Measurements from ENCODE around the gene EMCN.
"Not testable (repeated sequence)": the region's sequence is repeated elsewhere in the genome, so short reads cannot be mapped to it uniquely, and the experiment has no call there.

EMCN gene

DNA sequence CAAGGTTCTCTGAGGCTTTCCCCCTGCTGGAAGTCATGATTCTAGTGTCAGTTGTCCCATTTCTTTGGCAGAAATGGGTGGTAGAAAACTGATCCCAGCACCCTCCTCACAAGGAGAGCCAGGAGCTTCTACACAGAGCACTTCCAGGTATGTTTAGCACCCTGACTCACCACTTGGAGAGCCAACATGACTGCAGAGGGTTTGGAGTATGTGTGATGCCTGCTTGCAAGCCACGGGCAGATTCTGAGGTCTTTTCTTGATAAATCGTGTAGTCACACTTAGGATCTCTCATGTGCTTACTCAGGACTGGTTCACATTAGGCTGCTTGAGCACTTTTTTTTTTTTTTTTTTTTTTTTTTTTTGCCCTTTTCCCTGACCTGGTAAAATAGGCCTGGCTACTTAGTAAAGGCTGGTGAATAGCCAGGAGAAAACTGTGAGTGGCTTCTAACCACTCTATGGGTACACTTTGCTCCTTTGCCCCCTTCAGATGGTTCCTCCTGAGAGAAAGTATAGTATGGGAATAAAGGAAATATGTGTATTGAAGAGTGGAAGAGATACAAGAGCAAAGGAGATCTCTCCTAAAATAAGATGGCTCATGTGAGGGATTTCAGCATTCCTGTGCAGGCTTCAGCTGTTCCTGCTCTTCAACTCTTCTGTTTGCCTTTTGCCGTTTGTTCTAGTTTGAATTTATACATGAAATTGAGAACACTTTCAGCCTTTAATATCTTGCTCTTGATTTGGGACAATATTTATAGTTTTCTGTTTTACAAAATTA is 103.6 kb downstream of the EMCN start:
- no peak overlapping the region for H3K4me3 ChIP-seq (ENCODE audit: low read depth, low read length)
- no peak for DNase-seq (ENCODE audit: low read depth)

DNA sequence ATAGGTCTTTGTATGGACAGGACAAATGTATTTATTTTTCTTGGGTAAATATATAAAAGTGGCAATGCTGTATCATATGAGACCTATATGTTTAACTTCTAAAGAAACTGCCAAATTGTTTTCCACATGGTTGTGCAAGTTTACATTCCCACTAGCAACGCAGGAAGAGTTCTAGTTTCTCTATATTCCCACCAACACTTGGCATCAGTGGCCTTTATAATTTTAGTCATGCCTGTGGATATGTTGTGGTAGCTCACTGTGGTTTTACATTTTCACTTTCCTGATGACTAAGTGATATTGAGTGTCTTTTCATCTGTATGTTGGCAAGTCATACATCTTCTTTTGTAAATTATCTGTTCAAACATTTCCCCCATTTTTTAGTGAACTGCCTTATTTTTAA is 126.0 kb downstream of the EMCN start:
- H3K4me3 ChIP-seq (ENCODE audit: low read depth, low read length): no peak overlapping the region
- DNase-seq (ENCODE audit: low read depth): peak; percentile 59

DNA sequence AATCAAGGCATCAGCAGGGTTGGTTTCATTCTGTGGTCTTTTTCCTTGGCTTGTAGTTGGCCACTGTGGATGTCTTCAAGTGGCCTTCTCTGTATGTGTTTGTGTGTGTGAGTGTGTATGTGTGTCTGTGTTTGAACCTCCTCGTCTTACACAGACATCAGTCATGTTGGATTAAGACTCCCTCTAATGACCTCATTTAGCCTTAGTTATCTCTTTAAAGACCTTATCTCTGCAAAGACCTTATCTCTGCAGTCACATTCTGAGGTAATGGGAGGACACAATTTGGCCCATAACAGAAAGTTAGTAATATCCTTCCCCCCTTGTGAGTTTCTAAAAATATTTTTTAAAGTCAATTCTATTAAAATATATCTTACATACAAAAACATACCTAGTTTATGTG is 126.7 kb downstream of the EMCN start:
- no peak for DNase-seq (ENCODE audit: low read depth)

DNA sequence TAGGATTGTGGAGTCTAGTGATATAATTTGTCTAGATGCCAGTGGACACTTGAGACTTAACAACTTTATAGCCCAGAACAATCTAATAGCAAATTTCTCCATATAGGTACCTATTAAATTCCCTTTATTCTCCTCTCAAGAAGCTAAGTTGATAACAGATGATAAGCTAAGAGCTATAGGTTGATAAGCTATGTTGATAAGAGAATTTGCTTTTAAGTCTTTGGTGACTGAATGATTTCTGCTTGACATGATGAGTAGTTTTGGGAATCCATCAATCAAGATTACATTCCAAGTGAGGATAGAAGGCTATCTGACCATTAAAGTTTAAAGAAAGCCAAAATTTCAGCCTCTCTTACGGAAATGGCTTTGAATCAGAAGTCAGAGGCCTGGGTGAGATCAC is 131.6 kb downstream of the EMCN start:
- no peak for DNase-seq (ENCODE audit: low read depth)

More for the DNA sequence above, 126.7 kb downstream of the EMCN start:
- no peak overlapping the region for H3K4me3 ChIP-seq (ENCODE audit: low read depth, low read length)

DNA sequence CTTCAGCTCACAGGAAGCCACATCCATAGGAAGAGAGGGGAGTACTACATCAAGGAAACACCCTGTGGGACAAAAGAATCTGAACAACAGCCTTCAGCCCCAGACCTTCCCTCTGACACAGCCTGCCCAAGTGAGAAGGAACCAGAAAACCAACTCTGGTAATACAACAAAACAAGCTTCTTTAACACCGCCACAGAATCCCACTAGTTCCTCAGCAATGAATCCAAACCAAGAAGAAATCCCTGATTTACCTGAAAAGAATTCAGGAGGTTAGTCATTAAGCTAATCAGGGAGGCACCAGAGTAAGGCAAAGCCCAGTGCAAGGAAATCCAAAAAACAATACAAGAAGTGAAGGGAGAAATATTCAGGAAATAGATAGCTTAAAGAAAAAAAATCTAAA is 137.4 kb downstream of the EMCN start:
- DNase-seq (ENCODE audit: low read depth); H3K4me3 ChIP-seq (ENCODE audit: low read depth, low read length): not testable (repeated sequence)

More for the DNA sequence above, 131.6 kb downstream of the EMCN start:
- H3K4me3 ChIP-seq (ENCODE audit: low read depth, low read length): no peak overlapping the region

DNA sequence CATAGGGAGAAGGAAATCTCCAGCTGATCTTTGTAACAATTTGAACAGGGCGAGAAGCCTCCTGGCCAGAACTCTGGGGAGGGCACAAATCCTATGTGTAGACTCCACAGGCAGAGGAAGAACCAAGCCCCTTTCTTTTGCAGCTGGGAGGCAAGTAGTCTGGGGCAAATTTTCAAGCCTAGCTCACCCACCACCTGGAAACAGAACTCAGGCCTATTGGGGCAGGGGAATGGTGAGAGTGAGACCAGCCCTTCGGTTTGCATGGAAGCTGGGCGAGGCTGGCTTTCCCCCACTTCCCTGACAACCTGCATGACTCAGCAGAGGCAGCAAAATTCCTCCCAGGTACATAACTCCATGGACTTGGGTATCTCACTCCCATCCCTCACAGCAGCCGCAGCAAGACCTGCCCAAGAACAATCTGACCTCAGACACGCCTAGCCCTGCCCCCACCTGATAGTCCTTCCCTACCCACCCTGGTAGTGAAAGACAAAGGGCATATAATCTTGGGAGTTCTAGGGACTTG is 138.2 kb downstream of the EMCN start:
- no peak for DNase-seq (ENCODE audit: low read depth)
- no peak overlapping the region for H3K4me3 ChIP-seq (ENCODE audit: low read depth, low read length)

DNA sequence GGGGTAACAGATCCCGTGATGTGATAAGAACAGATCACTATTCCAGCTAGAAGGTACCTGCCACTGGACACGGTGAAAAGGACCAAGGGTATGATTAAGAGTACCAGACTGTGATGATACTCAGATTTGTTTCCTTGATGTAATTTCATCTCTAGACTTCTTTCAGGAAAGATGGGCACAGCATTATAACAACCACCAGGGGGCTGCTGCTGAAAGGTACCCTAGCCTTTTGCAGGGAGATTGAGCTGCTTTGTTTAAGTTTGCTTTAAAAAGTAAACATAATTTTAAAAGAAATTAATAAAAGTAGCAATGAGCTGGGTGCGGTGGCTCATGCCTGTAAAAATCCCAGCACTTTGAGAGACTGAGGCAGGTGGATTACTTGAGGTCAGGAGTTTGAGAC is 145.4 kb downstream of the EMCN start:
- H3K4me3 ChIP-seq (ENCODE audit: low read depth, low read length): no peak overlapping the region
- no peak for DNase-seq (ENCODE audit: low read depth)

DNA sequence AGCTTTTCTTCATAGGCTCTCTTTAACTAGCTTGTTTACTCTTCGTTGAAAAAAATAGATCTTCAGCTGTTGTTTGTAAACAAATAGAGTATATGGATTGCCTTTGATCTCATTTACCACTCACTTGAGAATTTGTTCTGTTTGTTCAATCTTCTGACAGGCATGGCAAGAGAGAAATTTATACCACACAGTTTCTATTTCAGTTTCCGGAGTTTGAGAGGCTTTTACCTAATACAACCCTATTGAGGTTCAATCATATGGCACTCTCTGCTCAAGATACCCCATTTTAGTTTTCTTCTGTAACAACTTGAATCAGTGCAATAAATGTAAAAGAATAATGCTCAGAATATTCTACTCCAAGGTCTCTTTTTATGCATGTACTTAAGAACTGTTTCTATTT is 148.0 kb downstream of the EMCN start:
- DNase-seq (ENCODE audit: low read depth): no peak

DNA sequence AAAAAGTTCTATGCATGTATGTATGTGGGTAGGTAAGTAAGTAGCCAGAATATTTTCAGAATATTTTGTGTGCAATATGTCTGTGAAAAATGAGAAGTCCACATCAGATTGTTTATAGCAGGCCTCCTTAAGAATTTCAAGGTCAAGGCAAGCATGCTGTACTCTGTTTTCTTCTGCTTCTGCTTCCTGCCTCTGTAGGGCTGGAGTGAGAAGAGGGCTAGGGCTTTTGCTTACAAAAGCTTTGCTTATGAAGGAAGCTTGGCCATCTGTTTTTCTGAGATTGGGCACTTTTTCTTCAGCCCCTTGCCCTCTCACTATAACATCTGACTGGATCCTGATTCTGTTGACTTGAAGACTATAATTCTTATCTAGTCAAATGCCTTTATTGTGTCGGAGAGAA is 150.4 kb downstream of the EMCN start:
- no peak overlapping the region for H3K4me3 ChIP-seq (ENCODE audit: low read depth, low read length)
- no peak for DNase-seq (ENCODE audit: low read depth)

More for the DNA sequence above, 148.0 kb downstream of the EMCN start:
- H3K4me3 ChIP-seq (ENCODE audit: low read depth, low read length): no peak overlapping the region

DNA sequence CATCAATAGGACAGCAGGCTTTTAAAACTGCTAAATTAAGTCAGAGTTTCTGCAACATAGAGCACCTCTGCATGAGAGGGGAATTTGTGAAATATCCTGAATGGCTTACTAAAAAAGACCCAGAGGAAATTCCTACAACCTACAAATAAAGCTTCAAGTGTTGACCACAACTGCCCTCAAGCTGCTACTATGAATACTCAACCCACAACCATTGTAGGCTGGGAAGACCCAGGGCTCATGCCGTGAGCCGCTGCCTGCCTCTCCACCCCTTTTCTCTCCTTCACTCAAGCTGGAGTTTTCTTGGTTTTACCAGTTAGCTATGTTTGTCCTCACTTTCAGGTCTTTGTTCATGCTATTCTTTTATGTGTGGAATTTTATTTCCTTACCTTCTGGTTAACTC is 151.6 kb downstream of the EMCN start:
- H3K4me3 ChIP-seq (ENCODE audit: low read depth, low read length): no peak overlapping the region
- no peak for DNase-seq (ENCODE audit: low read depth)

DNA sequence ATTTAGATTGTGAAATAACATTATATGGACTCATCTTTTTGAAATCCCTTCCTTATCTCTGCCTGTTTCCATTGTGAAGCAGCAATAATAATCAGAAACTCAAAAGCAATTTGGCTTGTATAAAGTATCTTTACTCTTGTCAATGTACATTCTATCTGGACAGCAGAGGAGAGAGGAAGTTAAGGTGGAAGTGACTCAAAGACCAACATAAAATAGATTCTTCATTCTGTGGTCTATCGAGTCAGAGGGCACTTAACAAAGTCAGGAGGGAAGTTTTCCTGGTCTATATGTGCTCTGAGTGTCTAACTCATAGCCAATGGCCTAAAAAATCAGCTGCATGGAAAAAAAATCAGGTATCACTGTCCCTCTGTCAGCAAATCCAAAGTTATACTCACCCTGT is 155.5 kb downstream of the EMCN start:
- H3K4me3 ChIP-seq (ENCODE audit: low read depth, low read length): no peak overlapping the region
- no peak for DNase-seq (ENCODE audit: low read depth)

DNA sequence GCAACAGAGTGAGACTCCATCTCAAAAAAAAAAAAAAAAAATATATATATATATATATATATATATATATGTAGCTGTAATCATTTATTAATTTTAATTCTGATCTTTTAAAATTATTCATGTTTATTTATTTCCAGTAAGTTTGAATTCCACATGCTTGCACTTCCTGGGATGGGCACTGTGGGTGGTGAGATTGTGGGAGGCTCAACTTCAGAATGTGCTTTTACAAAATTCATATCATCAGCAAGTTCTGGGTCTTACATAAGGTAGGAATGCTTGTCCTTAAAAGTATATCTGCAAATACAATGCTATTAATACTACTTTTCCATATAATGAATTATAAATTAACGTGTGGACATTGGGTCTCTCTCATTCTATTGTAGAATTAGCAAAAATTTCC is 156.5 kb downstream of the EMCN start:
- no peak for DNase-seq (ENCODE audit: low read depth)
- H3K4me3 ChIP-seq (ENCODE audit: low read depth, low read length): no peak overlapping the region

DNA sequence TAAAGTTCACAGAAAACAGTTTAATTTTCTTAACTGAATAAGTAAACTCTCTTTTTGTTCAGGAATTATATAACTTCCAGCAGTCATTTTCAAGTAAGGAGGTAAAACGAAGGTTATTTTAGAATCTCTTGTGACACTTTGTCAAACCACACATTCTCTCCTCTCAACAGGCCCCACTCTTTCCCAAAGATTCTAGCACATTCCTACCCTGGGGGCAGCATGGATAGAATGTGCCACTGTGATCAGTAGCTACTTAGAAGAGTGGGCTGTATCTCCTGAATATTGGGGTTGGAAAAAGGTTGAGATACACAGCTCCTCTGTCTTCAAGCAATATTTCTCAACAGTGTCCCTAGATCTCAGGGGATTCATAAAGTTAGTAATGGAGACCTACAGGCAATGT is 157.6 kb downstream of the EMCN start:
- DNase-seq (ENCODE audit: low read depth): no peak
- H3K4me3 ChIP-seq (ENCODE audit: low read depth, low read length): no peak overlapping the region

DNA sequence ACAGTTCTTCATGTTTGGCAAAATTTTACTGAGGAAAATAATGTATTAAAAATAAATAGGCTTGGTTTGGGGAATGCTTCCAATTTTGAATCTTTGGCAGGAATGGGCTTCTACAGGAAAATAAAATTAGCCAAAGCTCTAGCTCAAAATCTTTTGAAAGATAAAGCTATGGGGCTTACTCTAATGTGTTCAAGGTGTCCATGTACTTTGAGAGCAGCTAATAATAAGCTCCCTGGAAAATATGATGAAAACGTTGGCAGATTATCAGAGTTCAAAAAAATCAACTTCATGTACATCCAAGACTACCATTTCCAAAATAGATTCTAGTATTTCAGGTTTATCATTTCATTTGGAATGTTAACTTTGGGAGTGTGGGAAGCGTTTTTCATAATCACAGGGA is 158.4 kb downstream of the EMCN start:
- H3K4me3 ChIP-seq (ENCODE audit: low read depth, low read length): no peak overlapping the region

DNA sequence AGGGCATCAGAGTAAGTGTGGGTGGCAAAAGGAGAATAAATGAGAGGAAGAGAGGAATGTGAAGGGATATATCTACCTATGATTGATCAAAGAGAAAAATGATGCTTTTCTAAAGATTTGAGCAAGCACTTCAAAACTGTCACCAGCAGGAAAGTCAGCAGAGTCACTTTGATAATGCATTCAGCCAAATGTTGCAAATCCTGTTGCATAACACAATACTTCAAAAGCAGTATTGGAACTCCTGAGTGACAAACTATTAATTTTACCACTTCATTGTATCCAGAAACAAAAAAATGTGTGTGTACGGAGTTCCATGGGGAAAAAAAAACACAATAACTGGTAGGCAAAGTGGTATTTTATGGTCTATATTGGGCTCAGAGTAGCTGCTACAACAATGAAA is 160.3 kb downstream of the EMCN start:
- no peak for DNase-seq (ENCODE audit: low read depth)
- H3K4me3 ChIP-seq (ENCODE audit: low read depth, low read length): no peak overlapping the region

More for the DNA sequence above, 158.4 kb downstream of the EMCN start:
- no peak for DNase-seq (ENCODE audit: low read depth)

DNA sequence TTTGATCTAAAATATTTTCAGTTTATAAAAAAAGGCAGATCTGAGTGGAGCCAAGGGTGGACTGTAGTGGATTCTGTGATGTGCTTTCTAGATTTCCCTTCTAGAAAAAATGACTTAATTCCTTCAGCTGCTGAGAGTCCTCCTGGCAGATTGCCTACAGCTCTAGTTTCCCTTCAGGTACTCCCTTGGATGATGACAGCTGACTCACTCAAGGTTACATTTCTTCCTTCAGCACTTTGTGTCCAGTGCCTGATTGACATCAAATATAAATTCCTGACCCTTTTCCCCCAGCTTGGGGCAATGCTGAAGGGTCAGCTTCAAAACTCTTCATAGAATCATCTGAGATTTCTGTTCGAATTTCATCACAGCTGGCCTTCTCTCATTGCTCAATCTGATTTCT is 161.7 kb downstream of the EMCN start:
- DNase-seq (ENCODE audit: low read depth): no peak
- no peak overlapping the region for H3K4me3 ChIP-seq (ENCODE audit: low read depth, low read length)

DNA sequence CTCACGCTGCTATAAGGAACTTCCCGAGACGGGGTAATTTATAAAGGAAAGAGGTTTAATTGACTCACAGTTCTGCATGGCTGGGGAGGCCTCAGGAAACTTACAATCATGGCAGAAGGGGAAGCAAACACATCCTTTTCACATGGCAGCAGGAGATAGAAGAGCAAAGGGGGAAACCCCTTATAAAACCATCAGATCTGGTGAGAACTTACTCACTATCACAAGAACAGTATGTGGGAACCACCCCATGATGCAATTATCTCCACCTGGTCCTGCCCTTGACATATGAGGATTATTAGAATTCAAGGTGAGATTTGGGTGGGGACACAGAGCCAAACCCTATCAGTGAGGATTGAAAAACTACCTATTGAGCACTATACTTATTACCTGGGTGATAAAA is 165.5 kb downstream of the EMCN start:
- DNase-seq (ENCODE audit: low read depth): not testable (repeated sequence)

DNA sequence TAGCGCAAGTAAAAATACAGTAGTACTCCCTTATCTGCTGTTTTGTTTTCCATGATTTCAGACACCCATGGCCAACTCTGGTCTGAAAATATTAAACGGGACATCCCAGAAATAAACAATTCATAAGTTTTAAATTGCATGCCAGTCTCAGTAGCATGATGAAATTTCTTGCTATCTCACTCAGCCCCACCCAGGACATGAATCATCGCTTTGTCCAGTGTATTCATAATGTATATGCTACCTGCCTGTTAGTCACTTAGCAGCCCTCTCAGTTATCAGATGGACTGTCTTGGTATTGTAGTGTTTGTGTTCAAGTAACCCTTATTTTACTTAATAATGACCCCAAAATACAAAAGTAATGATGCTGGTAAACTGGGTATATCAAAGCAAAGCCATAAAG is 169.3 kb downstream of the EMCN start:
- no peak overlapping the region for H3K4me3 ChIP-seq (ENCODE audit: low read depth, low read length)
- peak; percentile 52 for DNase-seq (ENCODE audit: low read depth)

More for the DNA sequence above, 165.5 kb downstream of the EMCN start:
- not testable (repeated sequence) for H3K4me3 ChIP-seq (ENCODE audit: low read depth, low read length)

DNA sequence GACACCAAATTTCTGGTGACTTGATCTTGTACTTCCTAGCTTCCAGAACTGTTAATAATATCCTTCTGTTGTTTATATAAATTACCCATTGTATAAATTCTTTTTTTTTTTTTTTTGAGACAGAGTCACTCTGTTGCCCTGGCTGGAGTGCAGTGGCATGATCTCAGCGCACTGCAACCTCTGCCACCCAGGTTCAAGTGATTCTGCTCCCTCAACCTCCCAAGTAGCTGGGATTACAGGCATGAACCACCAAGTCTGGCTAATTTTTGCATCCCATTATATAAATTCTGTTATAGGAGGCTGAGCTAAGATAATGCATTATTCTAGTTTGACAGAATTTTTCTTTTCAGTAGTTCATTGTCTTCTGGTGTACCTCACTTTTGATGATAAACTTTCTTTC is 170.6 kb downstream of the EMCN start:
- no peak for DNase-seq (ENCODE audit: low read depth)
- H3K4me3 ChIP-seq (ENCODE audit: low read depth, low read length): no peak overlapping the region

DNA sequence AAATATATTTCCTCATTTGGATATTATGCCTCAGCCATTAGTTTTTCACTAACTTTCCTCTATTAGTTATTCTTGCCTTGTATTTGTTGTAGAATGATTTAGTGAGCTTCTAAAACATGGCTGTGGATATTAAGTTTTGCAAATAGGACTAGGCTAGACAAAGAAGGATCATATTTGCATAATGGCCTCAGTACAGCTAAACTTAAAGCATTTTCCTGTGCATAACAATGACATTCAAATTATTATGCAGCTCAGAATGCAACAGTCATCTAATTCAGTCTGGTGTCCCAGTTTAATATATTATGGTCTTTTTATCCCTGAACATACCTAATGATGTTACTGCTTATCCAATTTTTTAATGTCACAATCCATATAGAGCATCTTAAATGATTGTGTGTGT is 172.2 kb downstream of the EMCN start:
- no peak overlapping the region for H3K4me3 ChIP-seq (ENCODE audit: low read depth, low read length)
- no peak for DNase-seq (ENCODE audit: low read depth)

Measured in skeletal muscle cell (primary cell).